SK-N-MC (cell line): ENCODE results near the gene KL.
A peak's percentile ranks its signal among the peaks of the same experiment; 100 is the strongest.

ENCODE experiments used
- DNase-seq: peaks from one replicate; pipeline ENCODE4 v3.0.0-alpha.2; 2011; ENCODE audit warnings: low read depth, low spot score
- H3K27ac ChIP-seq: fragments of 200-600 bp; sonication (generic); 2 replicates; pipeline ENCODE4 v1.5.1; 2016; ENCODE audit warnings: mixed run types
- H3K36me3 ChIP-seq: fragments of 200-600 bp; sonication (generic); 2 replicates; pipeline ENCODE4 v1.6.1; 2017; ENCODE audit warnings: antibody characterized with exemption, low read length, mixed read lengths; ENCODE audit not compliant: insufficient read depth
- H3K4me3 ChIP-seq: fragments of 200-600 bp; sonication (generic); 2 replicates; pipeline ENCODE4 v1.5.1; 2016
- H3K9ac ChIP-seq: fragments of 200-600 bp; sonication (generic); 2 replicates; pipeline ENCODE4 v1.8.0; 2017; ENCODE audit warnings: mixed run types, mixed read lengths; ENCODE audit not compliant: insufficient read length
- H3K9me3 ChIP-seq: fragments of 200-600 bp; sonication (generic); 2 replicates; pipeline ENCODE4 v1.6.1; 2017; ENCODE audit warnings: low read depth, mild to moderate bottlenecking, antibody characterized with exemption, low read length, moderate library complexity, mixed read lengths
- EZH2 ChIP-seq: fragments of 200-600 bp; sonication (generic); IDR thresholded peaks from one replicate; pipeline ENCODE4 v1.6.1; 2017; ENCODE audit warnings: antibody characterized with exemption
- FOXP2 ChIP-seq: optimal IDR thresholded peaks from 2 replicates; pipeline ENCODE3; 2011; ENCODE audit warnings: mild to moderate bottlenecking, moderate library complexity; ENCODE audit not compliant: insufficient read depth; ENCODE audit errors: extremely low read length, control extremely low read depth
- POLR2AphosphoS5 ChIP-seq: IDR thresholded peaks from 2 replicates; pipeline ENCODE4 v1.6.1; 2012; ENCODE audit warnings: mild to moderate bottlenecking, low read depth, low read length, borderline replicate concordance

KL gene

GRCh38 chr13:33110713-33111413 lies 94.6 kb downstream of the KL start:
- Histone ChIP-seq H3K9ac (no peak overlapping the region), H3K27ac (no peak overlapping the region), H3K4me3 (no peak overlapping the region), H3K9me3 (no peaks in the 10 kb centered on the region), H3K36me3 (peaks cover 27% of the 10 kb centered on the region)
- DNase-seq, result no peak
- TF ChIP-seq POLR2AphosphoS5, result no peak
- TF ChIP-seq FOXP2, result no peak

GRCh38 chr13:33111414-33112110 lies 95.3 kb downstream of the KL start:
- H3K4me3 ChIP-seq, result no peak overlapping the region
- H3K27ac ChIP-seq, result 0 out of 2 replicates have a peak overlapping the region, but pooled peaks have one; percentile 1
- no peaks in the 10 kb centered on the region for H3K9me3 ChIP-seq
- peaks cover 23% of the 10 kb centered on the region for H3K36me3 ChIP-seq
- no peak overlapping the region for H3K9ac ChIP-seq
- DNase-seq, result no peak
- TF ChIP-seq FOXP2, result no peak
- no peak for TF ChIP-seq EZH2
- TF ChIP-seq POLR2AphosphoS5, result no peak

- H3K36me3 ChIP-seq, result peaks cover 32% of the 10 kb centered on the region
- no peak overlapping the region for H3K27ac ChIP-seq
- TF ChIP-seq FOXP2 (no peak), EZH2 (no peak), POLR2AphosphoS5 (no peak)
- no peak overlapping the region for H3K4me3 ChIP-seq
- no peak overlapping the region for H3K9ac ChIP-seq
- H3K9me3 ChIP-seq, result no peaks in the 10 kb centered on the region
- DNase-seq, result no peak
Observed at GRCh38 chr13:33112766-33113165, 96.5 kb downstream of the KL start.

- H3K9me3 ChIP-seq, result no peaks in the 10 kb centered on the region
- peaks cover 40% of the 10 kb centered on the region for H3K36me3 ChIP-seq
- H3K27ac ChIP-seq, result no peak overlapping the region
- TF ChIP-seq FOXP2 (no peak), POLR2AphosphoS5 (no peak), EZH2 (no peak)
- DNase-seq, result no peak
- H3K4me3 ChIP-seq, result no peak overlapping the region
- H3K9ac ChIP-seq, result no peak overlapping the region
Observed at GRCh38 chr13:33114146-33114545, 97.9 kb downstream of the KL start.

- no peak overlapping the region for H3K4me3 ChIP-seq
- TF ChIP-seq POLR2AphosphoS5 (no peak), FOXP2 (no peak), EZH2 (no peak)
- no peak overlapping the region for H3K27ac ChIP-seq
- H3K9me3 ChIP-seq, result no peaks in the 10 kb centered on the region
- H3K36me3 ChIP-seq, result peaks cover 36% of the 10 kb centered on the region
- no peak overlapping the region for H3K9ac ChIP-seq
- DNase-seq, result no peak
Observed at GRCh38 chr13:33115274-33115673, 99.1 kb downstream of the KL start.
